ENCODE results near the gene KCNH2. TPM values are rescaled to one million over a fixed set of nuclear protein-coding genes. Genes with fewer than 3 reads are reported as not detected.

KCNH2 gene
- total RNA-seq, 2 experiments from 2014 or later = 5.8 to 7.5 TPM

DNA sequence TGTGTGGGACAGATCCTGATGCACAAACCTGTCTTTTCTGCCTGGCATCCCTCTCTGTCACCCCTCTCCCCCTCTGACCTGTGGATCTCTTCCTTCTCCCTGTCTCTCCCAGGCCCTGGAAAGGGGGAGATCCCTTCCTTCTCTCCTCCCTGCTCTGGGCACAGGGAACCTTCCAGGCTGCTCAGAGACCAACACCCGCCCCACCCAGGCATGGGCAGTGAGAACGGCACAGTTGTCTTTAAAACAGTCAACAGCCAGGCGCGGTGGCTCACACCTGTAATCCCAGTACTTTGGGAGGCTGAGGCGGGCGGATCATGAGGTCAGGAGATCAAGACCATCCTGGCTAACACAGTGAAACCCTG lies 34.7 kb downstream of the KCNH2 start:
- Histone ChIP-seq H2AFZ (ENCODE audit: low read length) (no peak overlapping the region), H3K4me3 (ENCODE audit: low read depth, low read length, poor library complexity, severe bottlenecking) (no peak overlapping the region), H3K9me3 (ENCODE audit: low read length) (no peaks in the 10 kb centered on the region), H3K4me2 (ENCODE audit: low read length) (no peak overlapping the region), H3K27ac (ENCODE audit: low read depth, low read length, poor library complexity, severe bottlenecking) (no peak overlapping the region), H3K4me1 (ENCODE audit: insufficient read depth, low read length, poor library complexity, severe bottlenecking) (peaks cover 8% of the 10 kb centered on the region), H4K20me1 (ENCODE audit: insufficient read depth, low read length) (no peaks in the 10 kb centered on the region), H3K36me3 (ENCODE audit: insufficient read depth, low read length) (no peaks in the 10 kb centered on the region), H3K9me2 (ENCODE audit: insufficient read depth, low read length) (no peaks in the 10 kb centered on the region), H3K79me2 (ENCODE audit: insufficient read depth, low read depth, low read length) (no peaks in the 10 kb centered on the region)
- BruUV-seq (replicated peaks) = no TSS peak
- no peak for DNase-seq (ENCODE audit: low spot score)
- TF ChIP-seq, protein P1, sequence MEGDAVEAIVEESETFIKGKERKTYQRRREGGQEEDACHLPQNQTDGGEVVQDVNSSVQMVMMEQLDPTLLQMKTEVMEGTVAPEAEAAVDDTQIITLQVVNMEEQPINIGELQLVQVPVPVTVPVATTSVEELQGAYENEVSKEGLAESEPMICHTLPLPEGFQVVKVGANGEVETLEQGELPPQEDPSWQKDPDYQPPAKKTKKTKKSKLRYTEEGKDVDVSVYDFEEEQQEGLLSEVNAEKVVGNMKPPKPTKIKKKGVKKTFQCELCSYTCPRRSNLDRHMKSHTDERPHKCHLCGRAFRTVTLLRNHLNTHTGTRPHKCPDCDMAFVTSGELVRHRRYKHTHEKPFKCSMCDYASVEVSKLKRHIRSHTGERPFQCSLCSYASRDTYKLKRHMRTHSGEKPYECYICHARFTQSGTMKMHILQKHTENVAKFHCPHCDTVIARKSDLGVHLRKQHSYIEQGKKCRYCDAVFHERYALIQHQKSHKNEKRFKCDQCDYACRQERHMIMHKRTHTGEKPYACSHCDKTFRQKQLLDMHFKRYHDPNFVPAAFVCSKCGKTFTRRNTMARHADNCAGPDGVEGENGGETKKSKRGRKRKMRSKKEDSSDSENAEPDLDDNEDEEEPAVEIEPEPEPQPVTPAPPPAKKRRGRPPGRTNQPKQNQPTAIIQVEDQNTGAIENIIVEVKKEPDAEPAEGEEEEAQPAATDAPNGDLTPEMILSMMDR (conservative IDR thresholded peaks at IDR 0.05; ENCODE audit: low read length) = no peak
- TF ChIP-seq EZH2phosphoT487 (IDR thresholded peaks at IDR 0.05; ENCODE audit: borderline replicate concordance, low read depth, low read length) = no peak
- CTCF ChIA-PET (ENCODE audit: unreplicated experiment) = no interaction called here
- POLR2A ChIA-PET = interaction anchor here (0.6 kb wide), 1 partner anchor 32 kb away, joined by 3 read pairs; no protein-coding TSS in a partner anchor
- intact Hi-C loops (cut with micrococcal nuclease; ENCODE audit: unreplicated experiment) = no loop called here

GRCh38 chr7:150942591-150943452 lies 35.3 kb downstream of the KCNH2 start:
- no peak overlapping the region for H2AFZ ChIP-seq (ENCODE audit: low read length)
- H3K9me2 ChIP-seq (ENCODE audit: insufficient read depth, low read length) = no peaks in the 10 kb centered on the region
- H3K4me2 ChIP-seq (ENCODE audit: low read length) = no peak overlapping the region; the same call in 1 of the 2 replicates
- ChIA-PET POLR2A (interaction anchor here (0.6 kb wide), 1 partner anchor 32 kb away, joined by 3 read pairs; no protein-coding TSS in a partner anchor), CTCF (ENCODE audit: unreplicated experiment) (interaction anchor here (0.6 kb wide), 1 partner anchor 264 kb away, joined by 4 read pairs; no protein-coding TSS in a partner anchor)
- H3K4me1 ChIP-seq (ENCODE audit: insufficient read depth, low read length, poor library complexity, severe bottlenecking) = peaks cover 8% of the 10 kb centered on the region
- intact Hi-C loops (cut with micrococcal nuclease; ENCODE audit: unreplicated experiment) = no loop called here
- BruUV-seq (replicated peaks) = no TSS peak
- H3K9me3 ChIP-seq (ENCODE audit: low read length) = no peaks in the 10 kb centered on the region
- no peak overlapping the region for H3K4me3 ChIP-seq (ENCODE audit: low read depth, low read length, poor library complexity, severe bottlenecking)
- H3K79me2 ChIP-seq (ENCODE audit: insufficient read depth, low read depth, low read length) = no peaks in the 10 kb centered on the region
- no peak for TF ChIP-seq EZH2phosphoT487 (IDR thresholded peaks at IDR 0.05; ENCODE audit: borderline replicate concordance, low read depth, low read length)
- TF ChIP-seq, protein P1 (conservative IDR thresholded peaks at IDR 0.05; ENCODE audit: low read length) = no peak
- no peaks in the 10 kb centered on the region for H3K36me3 ChIP-seq (ENCODE audit: insufficient read depth, low read length)
- no peak overlapping the region for H3K27ac ChIP-seq (ENCODE audit: low read depth, low read length, poor library complexity, severe bottlenecking)
- DNase-seq (ENCODE audit: low spot score) = no peak
- no peaks in the 10 kb centered on the region for H4K20me1 ChIP-seq (ENCODE audit: insufficient read depth, low read length)
